Brain microvascular endothelial cell (primary cell): ENCODE measurements around the gene SEC63.

Source experiments
- DNase-seq: peaks from one replicate; pipeline ENCODE4 v3.0.0-alpha.2; 2020
- H3K27ac ChIP-seq: fragments of 250-450 bp; sonication (Bioruptor Pico); 2 replicates; pipeline ENCODE4 v1.5.1; 2020; ENCODE audit warnings: mild to moderate bottlenecking, moderate library complexity
- H3K27me3 ChIP-seq: fragments of 250-450 bp; sonication (Bioruptor Pico); replicated peaks from 2 replicates; pipeline ENCODE4 v1.5.1; 2020; ENCODE audit warnings: mild to moderate bottlenecking
- H3K36me3 ChIP-seq: fragments of 250-450 bp; sonication (Bioruptor Pico); replicated peaks from 2 replicates; pipeline ENCODE4 v1.5.1; 2020; ENCODE audit warnings: mild to moderate bottlenecking
- H3K4me3 ChIP-seq: 2 replicates; pipeline ENCODE4 v1.5.1; 2011; ENCODE audit warnings: low read depth, mild to moderate bottlenecking, control low read depth, low read length, moderate library complexity
- in situ Hi-C: cut with HindIII; loops from 2 replicates; pipeline ENCODE4 v1.10.0; 2017; ENCODE audit warnings: low sequenced_read_pairs, low pct_ligation_motif_present
- TF ChIP-seq, protein P1 (sequence below): IDR thresholded peaks from 2 replicates; pipeline ENCODE4 v1.5.1; 2011; ENCODE audit warnings: low read depth, mild to moderate bottlenecking, moderate library complexity, low read length, control low read depth, inconsistent platforms; ENCODE audit errors: missing control alignments

Gene SEC63

DNA sequence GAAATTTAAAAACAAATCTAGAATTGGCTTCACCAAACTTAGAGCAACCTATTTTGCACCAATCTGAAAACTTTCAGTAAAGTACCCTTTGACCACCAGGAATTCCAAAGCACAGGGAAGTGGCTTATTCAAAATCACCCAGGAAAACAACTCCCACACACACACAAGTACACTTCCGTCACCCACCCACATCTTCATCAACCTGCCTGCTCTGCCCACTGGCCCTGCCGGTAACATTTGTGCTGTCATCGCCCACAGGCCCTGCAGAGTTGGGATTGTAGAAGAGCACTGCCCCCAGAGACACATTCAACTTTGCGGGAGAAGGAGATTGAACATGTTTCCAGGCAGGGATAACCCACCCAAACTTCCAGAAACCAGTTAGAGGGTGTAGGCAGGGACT, 114.6 kb downstream of the SEC63 start:
- TF ChIP-seq, protein P1, sequence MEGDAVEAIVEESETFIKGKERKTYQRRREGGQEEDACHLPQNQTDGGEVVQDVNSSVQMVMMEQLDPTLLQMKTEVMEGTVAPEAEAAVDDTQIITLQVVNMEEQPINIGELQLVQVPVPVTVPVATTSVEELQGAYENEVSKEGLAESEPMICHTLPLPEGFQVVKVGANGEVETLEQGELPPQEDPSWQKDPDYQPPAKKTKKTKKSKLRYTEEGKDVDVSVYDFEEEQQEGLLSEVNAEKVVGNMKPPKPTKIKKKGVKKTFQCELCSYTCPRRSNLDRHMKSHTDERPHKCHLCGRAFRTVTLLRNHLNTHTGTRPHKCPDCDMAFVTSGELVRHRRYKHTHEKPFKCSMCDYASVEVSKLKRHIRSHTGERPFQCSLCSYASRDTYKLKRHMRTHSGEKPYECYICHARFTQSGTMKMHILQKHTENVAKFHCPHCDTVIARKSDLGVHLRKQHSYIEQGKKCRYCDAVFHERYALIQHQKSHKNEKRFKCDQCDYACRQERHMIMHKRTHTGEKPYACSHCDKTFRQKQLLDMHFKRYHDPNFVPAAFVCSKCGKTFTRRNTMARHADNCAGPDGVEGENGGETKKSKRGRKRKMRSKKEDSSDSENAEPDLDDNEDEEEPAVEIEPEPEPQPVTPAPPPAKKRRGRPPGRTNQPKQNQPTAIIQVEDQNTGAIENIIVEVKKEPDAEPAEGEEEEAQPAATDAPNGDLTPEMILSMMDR: no peak
- H3K4me3 ChIP-seq: no peak overlapping the region
- no peak overlapping the region for H3K27ac ChIP-seq
- no peaks in the 10 kb centered on the region for H3K27me3 ChIP-seq
- no peak for DNase-seq
- in situ Hi-C loops: no loop called here
- H3K36me3 ChIP-seq: no peaks in the 10 kb centered on the region

DNA sequence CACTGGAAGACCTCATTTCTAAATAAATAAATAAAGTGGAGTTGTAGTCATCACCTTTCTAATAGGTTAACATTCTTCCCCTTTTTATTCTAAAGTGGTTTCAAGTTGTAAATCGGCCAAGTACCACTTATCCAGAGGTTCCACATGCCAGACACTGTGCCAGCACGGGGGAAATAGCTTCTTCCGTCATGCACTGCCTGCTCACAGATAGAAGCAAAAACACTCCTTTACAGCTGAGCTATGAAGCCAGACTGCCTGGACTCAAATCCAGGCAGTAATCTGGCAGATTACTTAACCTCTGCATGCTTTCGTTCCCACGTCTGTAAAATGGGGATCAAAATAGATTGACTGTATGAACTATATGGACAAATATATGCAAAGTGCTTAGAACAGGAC, 116.7 kb downstream of the SEC63 start:
- Histone ChIP-seq H3K36me3 (no peaks in the 10 kb centered on the region), H3K27me3 (no peaks in the 10 kb centered on the region), H3K4me3 (no peak overlapping the region), H3K27ac (no peak overlapping the region)
- TF ChIP-seq, protein P1: no peak
- in situ Hi-C loops: no loop called here
- no peak for DNase-seq

DNA sequence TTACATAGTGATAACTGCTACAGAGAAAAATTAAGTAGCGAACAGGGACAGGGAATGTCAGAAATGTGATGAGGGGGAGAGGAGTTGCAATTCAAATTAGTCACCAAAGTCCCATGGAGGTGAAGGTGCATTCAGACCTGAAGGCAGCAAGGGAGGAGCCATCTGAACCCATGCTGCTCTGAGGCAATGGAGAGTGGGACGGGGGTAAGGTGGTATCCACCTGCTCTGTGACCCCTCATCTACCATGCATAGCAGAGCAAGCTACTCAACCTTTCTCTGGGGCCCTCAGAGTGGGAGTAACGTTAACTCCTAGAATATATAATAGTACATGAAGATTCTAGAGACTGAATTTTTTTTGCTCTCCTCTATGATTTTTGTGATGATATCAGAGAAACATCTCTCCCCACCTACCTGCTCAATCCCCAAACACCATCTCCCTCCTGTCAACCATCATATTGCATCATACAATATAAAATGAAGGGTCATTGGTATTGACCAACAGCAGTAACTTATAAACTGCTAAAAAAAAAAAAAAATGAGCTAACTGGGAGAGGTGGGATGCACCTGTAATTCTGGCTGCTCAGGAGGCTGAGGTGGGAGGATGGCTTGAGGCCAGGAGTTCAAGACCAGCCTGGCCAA, 117.3 kb downstream of the SEC63 start:
- DNase-seq: no peak

DNA sequence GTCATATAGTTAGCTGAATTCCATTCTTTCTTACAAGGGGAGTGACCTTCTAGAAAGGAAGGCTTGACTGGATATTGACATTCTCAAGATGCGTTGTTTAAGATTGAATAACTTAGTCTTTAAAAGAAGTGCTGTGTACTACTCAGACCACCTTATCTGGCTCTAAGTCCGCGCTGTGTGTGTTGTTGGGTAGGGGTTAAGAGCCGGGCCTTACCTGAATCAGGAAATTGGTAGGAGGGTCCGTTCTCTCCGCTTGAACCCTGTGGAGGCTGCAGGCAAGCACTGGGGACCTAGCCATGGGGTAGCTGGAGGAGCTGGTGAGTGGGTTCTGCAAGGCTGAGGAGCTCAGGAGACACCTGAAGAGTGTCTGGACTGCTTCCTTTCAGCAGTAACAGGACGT, 124.9 kb downstream of the SEC63 start:
- H3K27me3 ChIP-seq: no peaks in the 10 kb centered on the region
- no peak overlapping the region for H3K4me3 ChIP-seq
- in situ Hi-C loops: no loop called here
- no peak for DNase-seq
- no peak overlapping the region for H3K27ac ChIP-seq
- TF ChIP-seq, protein P1: no peak
- no peaks in the 10 kb centered on the region for H3K36me3 ChIP-seq

More for the DNA sequence above, 117.3 kb downstream of the SEC63 start:
- H3K27me3 ChIP-seq: no peaks in the 10 kb centered on the region
- no peak overlapping the region for H3K27ac ChIP-seq
- TF ChIP-seq, protein P1: no peak
- H3K4me3 ChIP-seq: no peak overlapping the region
- in situ Hi-C loops: no loop called here
- no peaks in the 10 kb centered on the region for H3K36me3 ChIP-seq

DNA sequence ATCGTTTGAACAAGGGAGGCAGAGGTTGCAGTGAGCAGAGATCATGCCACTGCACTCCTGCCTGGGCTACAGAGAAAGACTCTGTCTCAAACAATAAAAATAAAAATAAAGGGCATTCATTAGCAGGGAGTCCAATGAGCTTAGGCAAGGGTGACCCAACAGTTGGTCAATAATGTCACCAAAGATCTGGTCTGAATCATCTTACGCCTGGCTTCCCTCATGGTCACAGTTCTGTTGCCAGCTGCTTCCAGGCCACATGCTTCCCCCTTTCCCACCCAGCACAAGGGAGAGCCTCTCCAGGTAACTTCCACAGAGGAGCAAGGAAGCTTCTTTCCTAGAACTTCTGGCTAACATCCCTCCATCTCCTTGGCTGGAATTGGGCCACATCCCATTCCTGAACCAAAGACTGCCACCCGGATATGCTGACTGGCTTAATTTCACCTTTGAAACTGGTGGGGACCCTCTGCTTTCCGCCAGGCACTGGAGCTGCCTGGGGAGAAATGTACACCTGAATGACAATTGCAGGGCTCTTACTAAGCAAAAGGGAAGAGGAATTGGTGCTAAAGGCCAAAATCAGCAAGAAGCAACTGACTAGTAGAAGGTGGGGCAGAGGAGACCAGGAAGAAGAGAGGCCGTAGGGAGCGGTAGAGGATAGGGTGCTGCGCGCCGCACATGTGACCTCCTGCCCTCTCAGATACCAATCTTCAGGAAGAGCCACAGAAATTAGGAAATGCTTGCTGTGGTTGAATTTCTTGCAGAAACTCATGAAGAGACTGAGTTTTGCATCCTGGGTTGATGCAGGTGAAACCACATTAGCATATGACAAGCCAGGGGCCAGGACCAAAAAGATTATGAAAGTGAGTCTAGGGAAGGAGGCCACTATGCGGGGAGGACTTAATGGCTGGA, 125.6 kb downstream of the SEC63 start:
- Histone ChIP-seq H3K36me3 (no peaks in the 10 kb centered on the region), H3K4me3 (no peak overlapping the region), H3K27me3 (no peaks in the 10 kb centered on the region), H3K27ac (no peak overlapping the region)
- TF ChIP-seq, protein P1: no peak
- no peak for DNase-seq
- in situ Hi-C loops: no loop called here
